GM23338 (cell line): Measurements from ENCODE around the gene RETNLB. TPM values are rescaled to one million over a fixed set of nuclear protein-coding genes. Genes with fewer than 3 reads are reported as not detected.

ENCODE experiments used
- STAT1 ChIP-seq: IDR thresholded peaks from one replicate; pipeline ENCODE4 v1.6.1; 2016; ENCODE audit warnings: antibody characterized with exemption; ENCODE audit not compliant: unreplicated experiment
- polyA plus RNA-seq: library from polyadenylated mRNA; unstranded; fragments of >200 nt; fragmentation: Nextera tagmentation; extraction: Ambion mirVana; gene quantifications from 2 replicates; pipeline ENCODE4 v1.2.1, GENCODE V29; 2016
- small RNA-seq: library from RNA; depleted of rRNA; stranded (forward); fragments of <200 nt; gene quantifications from one replicate; pipeline ENCODE3, GENCODE V24; 2014; ENCODE audit warnings: low replicate concordance
- total RNA-seq: library from RNA; depleted of rRNA; stranded (reverse); fragments of >200 nt; shearing (Covaris generic); gene quantifications from 2 replicates; pipeline ENCODE4 v1.2.3, GENCODE V29; 2014; rRNA removed
- TF ChIP-seq, protein P1 (sequence below): IDR thresholded peaks from one replicate; pipeline ENCODE4 v1.6.1; 2018; ENCODE audit warnings: antibody characterized with exemption; ENCODE audit not compliant: unreplicated experiment

Gene RETNLB
- total and polyA plus RNA-seq, 2 experiments from 2014 or later = not detected

DNA sequence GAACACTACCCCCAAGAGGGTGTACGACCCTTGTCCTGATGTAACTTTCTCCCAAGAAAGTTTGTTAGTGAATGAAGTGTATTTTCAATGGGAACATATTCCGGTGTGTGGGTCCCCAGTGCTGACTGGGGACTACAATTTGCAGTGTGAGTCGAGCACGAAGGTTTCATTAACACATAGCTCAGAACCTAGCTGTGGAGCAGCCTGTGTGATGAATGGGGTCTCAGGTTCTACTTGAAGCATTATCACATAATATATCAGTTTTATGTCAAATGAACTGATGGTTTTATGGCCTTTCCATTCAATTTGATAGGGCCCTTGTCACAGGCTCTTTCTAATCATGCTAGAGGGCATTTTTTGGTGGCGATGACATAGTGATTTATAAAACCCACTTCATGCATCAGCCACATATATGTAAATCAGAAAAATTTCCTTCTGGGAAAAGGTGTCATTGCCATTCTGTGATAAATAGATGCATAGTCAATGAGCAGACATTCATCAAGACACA lies 44.1 kb downstream of the RETNLB start (continued):
- TF ChIP-seq, protein P1, sequence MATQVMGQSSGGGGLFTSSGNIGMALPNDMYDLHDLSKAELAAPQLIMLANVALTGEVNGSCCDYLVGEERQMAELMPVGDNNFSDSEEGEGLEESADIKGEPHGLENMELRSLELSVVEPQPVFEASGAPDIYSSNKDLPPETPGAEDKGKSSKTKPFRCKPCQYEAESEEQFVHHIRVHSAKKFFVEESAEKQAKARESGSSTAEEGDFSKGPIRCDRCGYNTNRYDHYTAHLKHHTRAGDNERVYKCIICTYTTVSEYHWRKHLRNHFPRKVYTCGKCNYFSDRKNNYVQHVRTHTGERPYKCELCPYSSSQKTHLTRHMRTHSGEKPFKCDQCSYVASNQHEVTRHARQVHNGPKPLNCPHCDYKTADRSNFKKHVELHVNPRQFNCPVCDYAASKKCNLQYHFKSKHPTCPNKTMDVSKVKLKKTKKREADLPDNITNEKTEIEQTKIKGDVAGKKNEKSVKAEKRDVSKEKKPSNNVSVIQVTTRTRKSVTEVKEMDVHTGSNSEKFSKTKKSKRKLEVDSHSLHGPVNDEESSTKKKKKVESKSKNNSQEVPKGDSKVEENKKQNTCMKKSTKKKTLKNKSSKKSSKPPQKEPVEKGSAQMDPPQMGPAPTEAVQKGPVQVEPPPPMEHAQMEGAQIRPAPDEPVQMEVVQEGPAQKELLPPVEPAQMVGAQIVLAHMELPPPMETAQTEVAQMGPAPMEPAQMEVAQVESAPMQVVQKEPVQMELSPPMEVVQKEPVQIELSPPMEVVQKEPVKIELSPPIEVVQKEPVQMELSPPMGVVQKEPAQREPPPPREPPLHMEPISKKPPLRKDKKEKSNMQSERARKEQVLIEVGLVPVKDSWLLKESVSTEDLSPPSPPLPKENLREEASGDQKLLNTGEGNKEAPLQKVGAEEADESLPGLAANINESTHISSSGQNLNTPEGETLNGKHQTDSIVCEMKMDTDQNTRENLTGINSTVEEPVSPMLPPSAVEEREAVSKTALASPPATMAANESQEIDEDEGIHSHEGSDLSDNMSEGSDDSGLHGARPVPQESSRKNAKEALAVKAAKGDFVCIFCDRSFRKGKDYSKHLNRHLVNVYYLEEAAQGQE = no peak
- no peak for TF ChIP-seq STAT1

Small RNA genes within 50 kb of the gene (small RNA-seq; reads per million reads assigned to genes)
- not detected for gene AC092185.1

Other genes starting within 250 kb of the RETNLB start
- gene MYH15, start 246.8 kb downstream of the RETNLB start, total RNA-seq = 0.04 and 0.07 TPM in 2 replicates
- gene MYH15, start 246.8 kb downstream of the RETNLB start, polyA plus RNA-seq = not detected in 2 replicates
- 47.8 and 63.5 TPM in 2 replicates for gene CIP2A, start 168.0 kb downstream of the RETNLB start, total RNA-seq
- 30.4 and 48.1 TPM in 2 replicates for gene CIP2A, start 168.0 kb downstream of the RETNLB start, polyA plus RNA-seq
- 26.6 and 28.7 TPM in 2 replicates for gene DZIP3, start 167.7 kb downstream of the RETNLB start, total RNA-seq
- 24.6 and 32.0 TPM in 2 replicates for gene DZIP3, start 167.7 kb downstream of the RETNLB start, polyA plus RNA-seq
- not detected in 2 replicates for gene TRAT1, start 65.4 kb upstream of the RETNLB start, total RNA-seq
- not detected in 2 replicates for gene TRAT1, start 65.4 kb upstream of the RETNLB start, polyA plus RNA-seq
- gene GUCA1C, start 196.5 kb upstream of the RETNLB start, total RNA-seq = not detected in 2 replicates
- gene GUCA1C, start 196.5 kb upstream of the RETNLB start, polyA plus RNA-seq = not detected in 2 replicates